NCI-H187 treated with DMSO at 0.1 percent for 48 hours (cell line): ENCODE data around the gene HOXC9.

ENCODE experiments used
- DNase-seq: peaks from one replicate; lab custom pipeline; 2025; lab: John Stamatoyannopoulos, UW

Gene HOXC9

GRCh38 chr12:53963434-53964314 lies 36.3 kb upstream of the HOXC9 start:
- no peak for DNase-seq

GRCh38 chr12:53964315-53964713 lies 35.6 kb upstream of the HOXC9 start:
- no peak for DNase-seq

GRCh38 chr12:53965281-53966084 lies 34.5 kb upstream of the HOXC9 start:
- no peak for DNase-seq

DNA sequence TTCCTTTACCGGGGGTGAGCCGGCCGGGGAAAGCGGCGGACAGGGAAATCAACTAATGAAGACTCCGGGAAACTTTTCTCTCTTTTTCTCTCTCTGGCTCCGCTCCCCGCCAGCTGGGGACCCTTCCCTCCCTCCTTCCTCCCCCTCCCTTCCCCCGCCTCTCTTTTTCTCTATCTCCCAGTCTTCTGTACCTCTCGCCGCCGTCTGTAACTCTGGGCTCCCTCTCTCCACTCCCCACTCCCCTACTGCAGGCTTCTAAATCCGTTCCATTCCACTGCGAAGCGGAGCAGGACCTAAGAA lies 33.9 kb upstream of the HOXC9 start:
- no peak for DNase-seq

- DNase-seq = no peak
These were observed 33.4 kb upstream of the HOXC9 start for GRCh38 chr12:53966385-53967133.

GRCh38 chr12:53967421-53967925 lies 32.5 kb upstream of the HOXC9 start:
- DNase-seq = no peak

GRCh38 chr12:53968214-53969127 lies 31.5 kb upstream of the HOXC9 start:
- no peak for DNase-seq

GRCh38 chr12:53969588-53970259 lies 30.2 kb upstream of the HOXC9 start:
- DNase-seq = no peak

- no peak for DNase-seq
These were observed 29.5 kb upstream of the HOXC9 start for GRCh38 chr12:53970451-53970850.

DNA sequence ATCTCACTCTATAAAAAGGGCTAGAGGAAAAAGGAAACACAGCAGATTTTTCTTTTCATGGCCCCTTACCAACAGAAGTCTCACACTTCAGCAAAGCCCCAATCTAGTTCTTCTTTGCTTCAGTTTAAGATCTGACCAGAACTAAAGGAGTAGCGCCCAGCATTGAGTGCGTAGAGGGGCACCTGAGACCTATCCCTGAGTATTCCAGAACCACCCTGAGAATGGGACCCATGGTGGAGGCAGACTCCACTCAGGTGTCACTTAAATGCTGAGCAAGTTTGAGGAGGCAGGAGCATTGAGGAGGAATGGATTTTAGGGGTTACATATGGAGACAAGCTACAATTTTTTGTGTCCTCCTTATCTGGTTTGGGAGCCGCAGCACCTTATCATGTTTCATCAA lies 28.8 kb upstream of the HOXC9 start:
- DNase-seq = no peak

- no peak for DNase-seq
These were observed 28.3 kb upstream of the HOXC9 start for GRCh38 chr12:53971686-53972085.

GRCh38 chr12:53972152-53972702 lies 27.7 kb upstream of the HOXC9 start:
- no peak for DNase-seq

DNA sequence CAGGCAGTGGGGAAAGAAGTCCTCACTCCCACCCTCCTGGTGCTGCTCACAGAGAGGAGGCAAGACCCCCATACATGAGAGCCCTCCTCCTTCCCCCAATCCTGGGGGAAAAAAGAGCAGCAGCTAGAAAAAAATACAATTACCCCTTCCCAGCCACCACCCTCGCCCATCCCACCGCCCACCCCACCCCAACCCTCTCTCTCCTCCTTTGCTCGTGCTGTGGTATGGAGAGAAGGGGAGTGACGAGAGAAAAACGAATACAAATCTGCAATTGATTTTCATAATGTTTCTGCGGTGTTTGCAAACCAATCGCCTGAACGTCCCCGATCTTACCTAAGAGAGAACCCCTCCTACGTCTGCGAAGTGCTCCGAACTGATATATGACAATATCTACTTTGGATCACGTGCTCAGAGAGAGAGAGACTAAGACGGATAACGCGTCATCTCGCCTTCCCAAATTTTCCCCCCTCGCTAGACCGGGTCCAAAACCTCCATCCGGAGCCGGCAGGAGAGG lies 27.2 kb upstream of the HOXC9 start, which contains the start of gene HOXC11:
HOXC11 (plus strand) TSS at position 405 of the 514 bp plus-strand sequence. CDS start 116 bp downstream, outside the sequence.
- no peak for DNase-seq

GRCh38 chr12:53973236-53974042 lies 26.5 kb upstream of the HOXC9 start:
- DNase-seq = no peak

- no peak for DNase-seq
These were observed 25.6 kb upstream of the HOXC9 start, which contains the start of gene HOTAIR for GRCh38 chr12:53974084-53975063. Gene HOTAIR, minus strand, starts transcription at chr12:53974954.

- no peak for DNase-seq
These were observed 24.9 kb upstream of the HOXC9 start for GRCh38 chr12:53975064-53975471.

- DNase-seq = no peak
These were observed 24.3 kb upstream of the HOXC9 start for GRCh38 chr12:53975479-53976152.
